GM23338 (cell line): Measurements from ENCODE around the gene VWA2. TPM values are rescaled to one million over a fixed set of nuclear protein-coding genes. Genes with fewer than 3 reads are reported as not detected.

Experiments used
- ATAC-seq: fragments of 200-7000 bp; cut with Tn5 transposase; 3 replicates; pipeline ENCODE4 v1.9.1; 2020
- DNase-seq: peaks from one replicate; pipeline ENCODE4 v3.0.0-alpha.2; 2015; ENCODE audit warnings: low spot score
- H2AFZ ChIP-seq: fragments of 200-600 bp; sonication (generic); 2 replicates; pipeline ENCODE4 v1.8.0; 2016; ENCODE audit warnings: antibody characterized with exemption, mild to moderate bottlenecking, moderate library complexity
- H3F3A ChIP-seq: fragments of 200-600 bp; sonication (generic); replicated peaks from 2 replicates; pipeline ENCODE4 v1.8.0; 2017; ENCODE audit warnings: antibody characterized with exemption, mixed run types, low read depth
- H3K27ac ChIP-seq: fragments of 200-600 bp; sonication (generic); 2 replicates; pipeline ENCODE4 v1.6.1; 2016; ENCODE audit warnings: low read depth
- H3K27me3 ChIP-seq: fragments of 200-600 bp; sonication (generic); 2 replicates; pipeline ENCODE4 v1.8.0; 2016; ENCODE audit warnings: mild to moderate bottlenecking, mixed run types, moderate library complexity; ENCODE audit not compliant: insufficient read depth
- H3K36me3 ChIP-seq: fragments of 200-600 bp; sonication (generic); 2 replicates; pipeline ENCODE4 v1.8.0; 2016; ENCODE audit warnings: mild to moderate bottlenecking; ENCODE audit not compliant: insufficient read depth
- H3K4me1 ChIP-seq: fragments of 200-600 bp; sonication (generic); 2 replicates; pipeline ENCODE4 v1.8.0; 2016; ENCODE audit warnings: mild to moderate bottlenecking, moderate library complexity; ENCODE audit not compliant: insufficient read depth
- H3K4me2 ChIP-seq: fragments of 200-600 bp; sonication (generic); 2 replicates; pipeline ENCODE4 v1.7.1; 2017; ENCODE audit warnings: mixed run types
- H3K4me3 ChIP-seq: fragments of 200-600 bp; sonication (generic); 2 replicates; pipeline ENCODE4 v1.6.1; 2016; ENCODE audit warnings: mixed run types
- H3K79me2 ChIP-seq: fragments of 200-600 bp; sonication (generic); replicated peaks from 2 replicates; pipeline ENCODE4 v1.8.0; 2017; ENCODE audit warnings: mild to moderate bottlenecking; ENCODE audit not compliant: insufficient read depth
- H3K9me2 ChIP-seq: fragments of 200-600 bp; sonication (generic); 2 replicates; pipeline ENCODE4 v1.8.0; 2017; ENCODE audit not compliant: insufficient read depth
- H4K20me1 ChIP-seq: fragments of 200-600 bp; sonication (generic); replicated peaks from 2 replicates; pipeline ENCODE4 v1.8.0; 2017; ENCODE audit warnings: mild to moderate bottlenecking; ENCODE audit not compliant: insufficient read depth
- H3K27ac Mint-ChIP-seq: 2 replicates; pipeline ENCODE4 v1.8.0; 2020; ENCODE audit warnings: inconsistent platforms, mild to moderate bottlenecking, moderate library complexity, mixed read lengths
- H3K27me3 Mint-ChIP-seq: 3 replicates; pipeline ENCODE4 v1.8.0; 2022; ENCODE audit warnings: low read depth, mild to moderate bottlenecking, moderate library complexity, mixed read lengths, inconsistent platforms; ENCODE audit not compliant: insufficient read depth, poor library complexity
- H3K36me3 Mint-ChIP-seq: 3 replicates; pipeline ENCODE4 v1.8.0; 2021; ENCODE audit warnings: low read depth, mild to moderate bottlenecking, inconsistent platforms, moderate library complexity, mixed read lengths
- H3K4me1 Mint-ChIP-seq: 3 replicates; pipeline ENCODE4 v1.8.0; 2020; ENCODE audit warnings: mild to moderate bottlenecking, inconsistent platforms, mixed read lengths
- H3K4me3 Mint-ChIP-seq: 3 replicates; pipeline ENCODE4 v1.8.0; 2021; ENCODE audit warnings: moderate library complexity, mild to moderate bottlenecking, inconsistent platforms, mixed read lengths
- H3K9me3 Mint-ChIP-seq: 3 replicates; pipeline ENCODE4 v1.8.0; 2020; ENCODE audit warnings: moderate library complexity, mild to moderate bottlenecking, inconsistent platforms, mixed read lengths
- EZH2 ChIP-seq: fragments of 200-600 bp; sonication (generic); IDR thresholded peaks from one replicate; pipeline ENCODE4 v1.8.0; 2017; ENCODE audit warnings: antibody characterized with exemption, mild to moderate bottlenecking, low read depth; ENCODE audit not compliant: unreplicated experiment
- EZH2phosphoT487 ChIP-seq: fragments of 200-600 bp; sonication (generic); IDR thresholded peaks from one replicate; pipeline ENCODE4 v1.8.1; 2018; ENCODE audit warnings: antibody characterized with exemption; ENCODE audit not compliant: unreplicated experiment
- JUNB ChIP-seq: IDR thresholded peaks from one replicate; pipeline ENCODE4 v1.6.1; 2016; ENCODE audit warnings: antibody characterized with exemption; ENCODE audit not compliant: unreplicated experiment
- NANOG ChIP-seq: IDR thresholded peaks from 2 replicates; pipeline ENCODE4 v1.6.1; 2016; ENCODE audit warnings: antibody characterized with exemption, borderline replicate concordance
- POLR2AphosphoS5 ChIP-seq: IDR thresholded peaks from 2 replicates; pipeline ENCODE4 v1.6.1; 2016; ENCODE audit warnings: antibody characterized with exemption, low read depth
- STAT1 ChIP-seq: IDR thresholded peaks from one replicate; pipeline ENCODE4 v1.6.1; 2016; ENCODE audit warnings: antibody characterized with exemption; ENCODE audit not compliant: unreplicated experiment
- ZNF331 ChIP-seq: fragments of 250-450 bp; sonication (Bioruptor Pico); IDR thresholded peaks from 2 replicates; pipeline ENCODE4 v1.5.0; 2020; ENCODE audit warnings: low read depth, mild to moderate bottlenecking, moderate library complexity
- polyA plus RNA-seq: library from polyadenylated mRNA; unstranded; fragments of >200 nt; fragmentation: Nextera tagmentation; extraction: Ambion mirVana; gene quantifications from 2 replicates; pipeline ENCODE4 v1.2.1, GENCODE V29; 2016
- total RNA-seq: library from RNA; depleted of rRNA; stranded (reverse); fragments of >200 nt; shearing (Covaris generic); gene quantifications from 2 replicates; pipeline ENCODE4 v1.2.3, GENCODE V29; 2014
- TF ChIP-seq, protein P1 (sequence below): fragments of 250-450 bp; sonication (Bioruptor Pico); IDR thresholded peaks from 2 replicates; pipeline ENCODE4 v1.5.0; 2020; ENCODE audit warnings: mild to moderate bottlenecking, moderate library complexity
- TF ChIP-seq, protein P2 (sequence below), 2 experiments: fragments of 200-600 bp in 1 of 2; sonication (generic) in 1 of 2; conservative IDR thresholded peaks; 2 replicates each; pipeline versions ENCODE4 v1.5.1 to v1.6.1; 2016 to 2017; ENCODE audit warnings: antibody characterized with exemption in 2 of 2, low read depth in 2 of 2, mild to moderate bottlenecking in 2 of 2, moderate library complexity in 1 of 2
- TF ChIP-seq, protein P3 (sequence below): IDR thresholded peaks from 2 replicates; pipeline ENCODE4 v1.6.1; 2016; ENCODE audit warnings: antibody characterized with exemption

Gene VWA2
- total and polyA plus RNA-seq, 2 experiments from 2014 or later = 0.48 to 3.7 TPM

DNA sequence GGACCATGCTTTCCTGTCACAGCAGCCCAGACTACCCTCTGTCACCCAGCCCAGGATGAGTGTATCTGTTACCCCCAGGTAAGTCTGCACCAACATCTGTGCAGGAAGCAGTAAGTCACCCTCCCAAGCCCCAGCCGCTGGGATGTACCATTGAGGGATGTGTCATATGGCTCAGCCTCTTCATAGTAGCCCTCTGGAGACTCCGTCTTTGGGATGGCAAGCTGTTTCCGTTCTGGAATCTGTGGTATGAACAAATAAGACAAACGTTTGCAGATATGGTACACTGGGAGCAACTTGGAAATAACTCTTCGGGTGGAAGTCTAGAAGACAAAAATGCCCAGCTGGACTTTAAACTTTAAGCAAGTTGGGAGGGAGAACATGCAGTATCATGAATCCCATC lies 84.0 kb downstream of the VWA2 start (continued):
- TF ChIP-seq, protein P1, sequence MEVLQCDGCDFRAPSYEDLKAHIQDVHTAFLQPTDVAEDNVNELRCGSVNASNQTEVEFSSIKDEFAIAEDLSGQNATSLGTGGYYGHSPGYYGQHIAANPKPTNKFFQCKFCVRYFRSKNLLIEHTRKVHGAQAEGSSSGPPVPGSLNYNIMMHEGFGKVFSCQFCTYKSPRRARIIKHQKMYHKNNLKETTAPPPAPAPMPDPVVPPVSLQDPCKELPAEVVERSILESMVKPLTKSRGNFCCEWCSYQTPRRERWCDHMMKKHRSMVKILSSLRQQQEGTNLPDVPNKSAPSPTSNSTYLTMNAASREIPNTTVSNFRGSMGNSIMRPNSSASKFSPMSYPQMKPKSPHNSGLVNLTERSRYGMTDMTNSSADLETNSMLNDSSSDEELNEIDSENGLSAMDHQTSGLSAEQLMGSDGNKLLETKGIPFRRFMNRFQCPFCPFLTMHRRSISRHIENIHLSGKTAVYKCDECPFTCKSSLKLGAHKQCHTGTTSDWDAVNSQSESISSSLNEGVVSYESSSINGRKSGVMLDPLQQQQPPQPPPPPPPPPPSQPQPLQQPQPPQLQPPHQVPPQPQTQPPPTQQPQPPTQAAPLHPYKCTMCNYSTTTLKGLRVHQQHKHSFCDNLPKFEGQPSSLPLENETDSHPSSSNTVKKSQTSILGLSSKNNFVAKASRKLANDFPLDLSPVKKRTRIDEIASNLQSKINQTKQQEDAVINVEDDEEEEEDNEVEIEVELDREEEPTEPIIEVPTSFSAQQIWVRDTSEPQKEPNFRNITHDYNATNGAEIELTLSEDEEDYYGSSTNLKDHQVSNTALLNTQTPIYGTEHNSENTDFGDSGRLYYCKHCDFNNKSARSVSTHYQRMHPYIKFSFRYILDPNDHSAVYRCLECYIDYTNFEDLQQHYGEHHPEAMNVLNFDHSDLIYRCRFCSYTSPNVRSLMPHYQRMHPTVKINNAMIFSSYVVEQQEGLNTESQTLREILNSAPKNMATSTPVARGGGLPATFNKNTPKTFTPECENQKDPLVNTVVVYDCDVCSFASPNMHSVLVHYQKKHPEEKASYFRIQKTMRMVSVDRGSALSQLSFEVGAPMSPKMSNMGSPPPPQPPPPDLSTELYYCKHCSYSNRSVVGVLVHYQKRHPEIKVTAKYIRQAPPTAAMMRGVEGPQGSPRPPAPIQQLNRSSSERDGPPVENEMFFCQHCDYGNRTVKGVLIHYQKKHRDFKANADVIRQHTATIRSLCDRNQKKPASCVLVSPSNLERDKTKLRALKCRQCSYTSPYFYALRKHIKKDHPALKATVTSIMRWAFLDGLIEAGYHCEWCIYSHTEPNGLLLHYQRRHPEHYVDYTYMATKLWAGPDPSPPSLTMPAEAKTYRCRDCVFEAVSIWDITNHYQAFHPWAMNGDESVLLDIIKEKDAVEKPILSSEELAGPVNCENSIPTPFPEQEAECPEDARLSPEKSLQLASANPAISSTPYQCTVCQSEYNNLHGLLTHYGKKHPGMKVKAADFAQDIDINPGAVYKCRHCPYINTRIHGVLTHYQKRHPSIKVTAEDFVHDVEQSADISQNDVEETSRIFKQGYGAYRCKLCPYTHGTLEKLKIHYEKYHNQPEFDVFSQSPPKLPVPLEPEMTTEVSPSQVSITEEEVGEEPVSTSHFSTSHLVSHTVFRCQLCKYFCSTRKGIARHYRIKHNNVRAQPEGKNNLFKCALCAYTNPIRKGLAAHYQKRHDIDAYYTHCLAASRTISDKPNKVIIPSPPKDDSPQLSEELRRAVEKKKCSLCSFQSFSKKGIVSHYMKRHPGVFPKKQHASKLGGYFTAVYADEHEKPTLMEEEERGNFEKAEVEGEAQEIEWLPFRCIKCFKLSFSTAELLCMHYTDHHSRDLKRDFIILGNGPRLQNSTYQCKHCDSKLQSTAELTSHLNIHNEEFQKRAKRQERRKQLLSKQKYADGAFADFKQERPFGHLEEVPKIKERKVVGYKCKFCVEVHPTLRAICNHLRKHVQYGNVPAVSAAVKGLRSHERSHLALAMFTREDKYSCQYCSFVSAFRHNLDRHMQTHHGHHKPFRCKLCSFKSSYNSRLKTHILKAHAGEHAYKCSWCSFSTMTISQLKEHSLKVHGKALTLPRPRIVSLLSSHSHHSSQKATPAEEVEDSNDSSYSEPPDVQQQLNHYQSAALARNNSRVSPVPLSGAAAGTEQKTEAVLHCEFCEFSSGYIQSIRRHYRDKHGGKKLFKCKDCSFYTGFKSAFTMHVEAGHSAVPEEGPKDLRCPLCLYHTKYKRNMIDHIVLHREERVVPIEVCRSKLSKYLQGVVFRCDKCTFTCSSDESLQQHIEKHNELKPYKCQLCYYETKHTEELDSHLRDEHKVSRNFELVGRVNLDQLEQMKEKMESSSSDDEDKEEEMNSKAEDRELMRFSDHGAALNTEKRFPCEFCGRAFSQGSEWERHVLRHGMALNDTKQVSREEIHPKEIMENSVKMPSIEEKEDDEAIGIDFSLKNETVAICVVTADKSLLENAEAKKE = no peak
- no peak for TF ChIP-seq EZH2phosphoT487
- TF ChIP-seq, protein P2, sequence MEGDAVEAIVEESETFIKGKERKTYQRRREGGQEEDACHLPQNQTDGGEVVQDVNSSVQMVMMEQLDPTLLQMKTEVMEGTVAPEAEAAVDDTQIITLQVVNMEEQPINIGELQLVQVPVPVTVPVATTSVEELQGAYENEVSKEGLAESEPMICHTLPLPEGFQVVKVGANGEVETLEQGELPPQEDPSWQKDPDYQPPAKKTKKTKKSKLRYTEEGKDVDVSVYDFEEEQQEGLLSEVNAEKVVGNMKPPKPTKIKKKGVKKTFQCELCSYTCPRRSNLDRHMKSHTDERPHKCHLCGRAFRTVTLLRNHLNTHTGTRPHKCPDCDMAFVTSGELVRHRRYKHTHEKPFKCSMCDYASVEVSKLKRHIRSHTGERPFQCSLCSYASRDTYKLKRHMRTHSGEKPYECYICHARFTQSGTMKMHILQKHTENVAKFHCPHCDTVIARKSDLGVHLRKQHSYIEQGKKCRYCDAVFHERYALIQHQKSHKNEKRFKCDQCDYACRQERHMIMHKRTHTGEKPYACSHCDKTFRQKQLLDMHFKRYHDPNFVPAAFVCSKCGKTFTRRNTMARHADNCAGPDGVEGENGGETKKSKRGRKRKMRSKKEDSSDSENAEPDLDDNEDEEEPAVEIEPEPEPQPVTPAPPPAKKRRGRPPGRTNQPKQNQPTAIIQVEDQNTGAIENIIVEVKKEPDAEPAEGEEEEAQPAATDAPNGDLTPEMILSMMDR (conservative IDR thresholded peaks at IDR 0.05; ENCODE audit: low read depth in 2 of 2) = no peak

DNA sequence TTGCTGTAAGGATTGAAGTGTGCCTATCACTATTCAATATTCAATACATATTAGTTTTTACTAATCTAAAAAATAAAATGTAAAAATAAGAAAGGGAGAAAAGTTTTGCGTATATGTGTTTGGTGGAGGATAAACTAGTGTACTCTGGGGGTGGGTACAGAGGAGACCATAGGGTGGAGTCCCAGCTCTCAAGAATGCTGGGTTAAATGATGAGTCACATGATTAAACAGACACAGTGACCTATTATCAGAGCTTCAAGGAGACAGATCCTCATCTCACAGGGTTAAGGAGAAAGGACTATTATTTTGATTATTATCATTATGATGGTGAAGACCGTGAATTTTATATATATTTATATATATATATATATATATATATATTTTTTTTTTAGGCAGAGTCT lies 87.7 kb downstream of the VWA2 start:
- Mint-ChIP-seq H3K27ac (no peak overlapping the region), H3K36me3 (no peaks in the 10 kb centered on the region), H3K27me3 (peaks cover 6% of the 10 kb centered on the region), H3K4me3 (no peak overlapping the region), H3K9me3 (no peaks in the 10 kb centered on the region), H3K4me1 (peaks cover 3% of the 10 kb centered on the region; the same call in 1 of the 3 replicates)
- Histone ChIP-seq H3K36me3 (no peaks in the 10 kb centered on the region), H3K27ac (no peak overlapping the region), H3K9me2 (no peaks in the 10 kb centered on the region), H2AFZ (no peak overlapping the region), H3K4me2 (no peak overlapping the region), H3K4me3 (no peak overlapping the region), H4K20me1 (no peaks in the 10 kb centered on the region), H3K27me3 (no peaks in the 10 kb centered on the region), H3F3A (no peaks in the 10 kb centered on the region), H3K79me2 (no peaks in the 10 kb centered on the region), H3K4me1 (no peaks in the 10 kb centered on the region)
- ATAC-seq (no peak), DNase-seq (no peak)
- TF ChIP-seq POLR2AphosphoS5 (no peak), EZH2phosphoT487 (no peak), ZNF331 (CRISPR knock-in tag) (no peak), NANOG (no peak), EZH2 (no peak), JUNB (no peak), STAT1 (no peak)
- TF ChIP-seq, protein P2 (conservative IDR thresholded peaks at IDR 0.05; ENCODE audit: low read depth in 2 of 2) = no peak
- TF ChIP-seq, protein P3, sequence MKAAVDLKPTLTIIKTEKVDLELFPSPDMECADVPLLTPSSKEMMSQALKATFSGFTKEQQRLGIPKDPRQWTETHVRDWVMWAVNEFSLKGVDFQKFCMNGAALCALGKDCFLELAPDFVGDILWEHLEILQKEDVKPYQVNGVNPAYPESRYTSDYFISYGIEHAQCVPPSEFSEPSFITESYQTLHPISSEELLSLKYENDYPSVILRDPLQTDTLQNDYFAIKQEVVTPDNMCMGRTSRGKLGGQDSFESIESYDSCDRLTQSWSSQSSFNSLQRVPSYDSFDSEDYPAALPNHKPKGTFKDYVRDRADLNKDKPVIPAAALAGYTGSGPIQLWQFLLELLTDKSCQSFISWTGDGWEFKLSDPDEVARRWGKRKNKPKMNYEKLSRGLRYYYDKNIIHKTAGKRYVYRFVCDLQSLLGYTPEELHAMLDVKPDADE = no peak
